A549 (cell line): Measurements from ENCODE around the gene DOCK11. TPM values are rescaled to one million over a fixed set of nuclear protein-coding genes. Genes with fewer than 3 reads are reported as not detected.

Experiments
- ATAC-seq, 2 experiments: fragments of 200-7000 bp in 1 of 2; fragments of >200 bp in 1 of 2; cut with Nextera tagmentation in 1 of 2; cut with Tn5 transposase in 1 of 2; 3 replicates each; pipeline versions ENCODE4 v1.8.0 to v1.9.1; 2018 to 2020; ENCODE audit warnings: mild to moderate bottlenecking in 1 of 2, moderate library complexity in 1 of 2
- CTCF ChIA-PET: fragments of 300-600 bp; sonication (Branson Sonifier 250); formaldehyde crosslinking; extraction: SDS; loops from one replicate; lab custom pipeline; 2021; ENCODE audit warnings: antibody characterized with exemption, inconsistent platforms; lab: Yijun Ruan, JAX
- POLR2A ChIA-PET: fragments of 350-600 bp; formaldehyde crosslinking; extraction: SDS; loops from one replicate; lab custom pipeline; 2021; ENCODE audit warnings: antibody characterized with exemption, inconsistent platforms; lab: Yijun Ruan, JAX
- DNase-seq, 2 experiments: peaks; one replicate each; pipeline versions ENCODE4 v3.0.0 to v3.0.0-alpha.2; 2011 to 2016; ENCODE audit warnings: low read depth in 1 of 2, low spot score in 1 of 2
- FAIRE-seq: peaks from 2 replicates; lab custom pipeline; 2011; peaks lifted over from hg19 to GRCh38; lab: Jason Lieb, UNC
- H3K27ac ChIP-seq, 2 experiments: fragments of >200 bp; sonication (Bioruptor Twin); formaldehyde crosslinking; 3 replicates each; pipeline ENCODE4 v1.5.1; 2016 to 2017
- H3K4me1 ChIP-seq: fragments of >200 bp; sonication (Bioruptor Twin); formaldehyde crosslinking; 3 replicates; pipeline ENCODE4 v1.6.1; 2016
- H3K4me2 ChIP-seq: fragments of >200 bp; sonication (Bioruptor Twin); formaldehyde crosslinking; 3 replicates; pipeline ENCODE4 v1.6.1; 2016
- H3K4me3 ChIP-seq: fragments of >200 bp; sonication (Bioruptor Twin); formaldehyde crosslinking; 3 replicates; pipeline ENCODE4 v1.5.1; 2016
- H3K9me3 ChIP-seq: fragments of >200 bp; sonication (Bioruptor Twin); formaldehyde crosslinking; 3 replicates; pipeline ENCODE4 v1.6.1; 2016
- BHLHE40 ChIP-seq: IDR thresholded peaks from 2 replicates; pipeline ENCODE4 v1.6.1; 2012; ENCODE audit warnings: low read depth, low read length, inconsistent platforms
- CBX2 ChIP-seq: fragments of 200-600 bp; sonication (generic); IDR thresholded peaks from 2 replicates; pipeline ENCODE4 v1.6.1; 2016; ENCODE audit warnings: low read depth, mild to moderate bottlenecking, borderline replicate concordance
- CBX8 ChIP-seq: fragments of 200-600 bp; sonication (generic); IDR thresholded peaks from 2 replicates; pipeline ENCODE4 v1.6.1; 2016
- CEBPB ChIP-seq, 2 experiments: fragments of >200 bp in 1 of 2; sonication (Bioruptor Twin) in 1 of 2; formaldehyde crosslinking in 1 of 2; IDR thresholded peaks; 2 replicates each; pipeline ENCODE4 v1.6.1; 2012 to 2016
- CHD2 ChIP-seq: fragments of 150-350 bp; IDR thresholded peaks from 2 replicates; pipeline ENCODE4 v1.6.1; 2014; ENCODE audit warnings: low read length; ENCODE audit not compliant: partially characterized antibody
- CHD4 ChIP-seq: fragments of 200-600 bp; sonication (generic); IDR thresholded peaks from 2 replicates; pipeline ENCODE4 v1.6.1; 2016; ENCODE audit warnings: antibody characterized with exemption, mild to moderate bottlenecking, borderline replicate concordance
- EHMT2 ChIP-seq: fragments of 200-600 bp; sonication (generic); IDR thresholded peaks from 2 replicates; pipeline ENCODE4 v1.6.1; 2016; ENCODE audit warnings: antibody characterized with exemption, low read depth, mild to moderate bottlenecking, moderate library complexity
- ESRRA ChIP-seq: fragments of 150-350 bp; IDR thresholded peaks from 2 replicates; pipeline ENCODE4 v1.6.1; 2014; ENCODE audit warnings: mild to moderate bottlenecking, low read length, borderline replicate concordance
- FOSB ChIP-seq: fragments of 250-450 bp; sonication (Bioruptor Pico); IDR thresholded peaks from 2 replicates; pipeline ENCODE4 v1.5.0; 2020; ENCODE audit warnings: mild to moderate bottlenecking, moderate library complexity
- FOSL2 ChIP-seq, 2 experiments: fragments of 450-650 bp in 1 of 2; fragments of >200 bp in 1 of 2; sonication (Bioruptor Twin) in 1 of 2; formaldehyde crosslinking; IDR thresholded peaks; 2 replicates each; pipeline versions ENCODE4 v1.5.0 to v1.6.1; 2016 to 2020; ENCODE audit warnings: mild to moderate bottlenecking in 1 of 2, moderate library complexity in 1 of 2
- FOXS1 ChIP-seq: fragments of 250-450 bp; sonication (Bioruptor Pico); IDR thresholded peaks from 2 replicates; pipeline ENCODE4 v1.5.0; 2020; ENCODE audit warnings: mild to moderate bottlenecking, moderate library complexity
- GATA3 ChIP-seq: IDR thresholded peaks from 2 replicates; pipeline ENCODE4 v1.6.1; 2012; ENCODE audit warnings: borderline replicate concordance
- HEYL ChIP-seq: fragments of 250-450 bp; sonication (Bioruptor Pico); IDR thresholded peaks from 2 replicates; pipeline ENCODE4 v1.8.0; 2021; ENCODE audit warnings: mild to moderate bottlenecking, moderate library complexity
- HOXB13 ChIP-seq: fragments of 250-450 bp; sonication (Bioruptor Pico); IDR thresholded peaks from 2 replicates; pipeline ENCODE4 v1.5.0; 2020; ENCODE audit warnings: low read depth, mild to moderate bottlenecking, moderate library complexity
- JUNB ChIP-seq: fragments of >200 bp; sonication (Bioruptor Twin); formaldehyde crosslinking; IDR thresholded peaks from 2 replicates; pipeline ENCODE4 v1.6.1; 2016
- KDM1A ChIP-seq: fragments of 200-600 bp; sonication (generic); IDR thresholded peaks from 2 replicates; pipeline ENCODE4 v1.6.1; 2016; ENCODE audit warnings: low read depth, mild to moderate bottlenecking
- KDM5A ChIP-seq: fragments of 200-600 bp; sonication (generic); IDR thresholded peaks from 2 replicates; pipeline ENCODE4 v1.6.1; 2016; ENCODE audit warnings: antibody characterized with exemption, mild to moderate bottlenecking
- MAFK ChIP-seq: fragments of 450-650 bp; IDR thresholded peaks from 2 replicates; pipeline ENCODE4 v1.6.1; 2014; ENCODE audit not compliant: partially characterized antibody
- MYC ChIP-seq: IDR thresholded peaks from 2 replicates; pipeline ENCODE4 v1.6.1; 2012; ENCODE audit warnings: mild to moderate bottlenecking, inconsistent platforms, low read length, improper control_type of control experiment, borderline replicate concordance
- NPAS2 ChIP-seq: fragments of 250-450 bp; sonication (Bioruptor Pico); IDR thresholded peaks from 2 replicates; pipeline ENCODE4 v1.8.0; 2022; ENCODE audit warnings: mild to moderate bottlenecking, moderate library complexity, borderline replicate concordance
- NR3C1 ChIP-seq: fragments of >200 bp; sonication (Bioruptor Twin); formaldehyde crosslinking; IDR thresholded peaks from 3 replicates; pipeline ENCODE4 v1.6.1; 2017
- PHF8 ChIP-seq: fragments of 200-600 bp; sonication (generic); IDR thresholded peaks from 2 replicates; pipeline ENCODE4 v1.6.1; 2016; ENCODE audit warnings: low read depth, mild to moderate bottlenecking, antibody characterized with exemption, moderate library complexity, borderline replicate concordance
- POLR2A ChIP-seq: IDR thresholded peaks from 2 replicates; pipeline ENCODE4 v1.6.1; 2012; ENCODE audit warnings: mild to moderate bottlenecking, low read length
- POLR2AphosphoS2 ChIP-seq: conservative IDR thresholded peaks from 2 replicates; pipeline ENCODE4 v1.6.1; 2012; ENCODE audit warnings: low read length, improper control_type of control experiment, inconsistent platforms
- RARB ChIP-seq: fragments of 250-450 bp; sonication (Bioruptor Pico); IDR thresholded peaks from 2 replicates; pipeline ENCODE4 v1.8.0; 2021; ENCODE audit warnings: mild to moderate bottlenecking, moderate library complexity
- RFX5 ChIP-seq: fragments of 450-650 bp; IDR thresholded peaks from 2 replicates; pipeline ENCODE4 v1.7.1; 2014; ENCODE audit warnings: antibody characterized with exemption, mild to moderate bottlenecking, moderate library complexity
- RNF2 ChIP-seq: fragments of 200-600 bp; sonication (generic); IDR thresholded peaks from 2 replicates; pipeline ENCODE4 v1.6.1; 2016; ENCODE audit warnings: low read depth, mild to moderate bottlenecking, antibody characterized with exemption, moderate library complexity, borderline replicate concordance
- SMC3 ChIP-seq: fragments of >200 bp; sonication (Bioruptor Twin); formaldehyde crosslinking; IDR thresholded peaks from 3 replicates; pipeline ENCODE4 v1.6.1; 2018; ENCODE audit warnings: inconsistent platforms
- ZFP36 ChIP-seq: fragments of 450-650 bp; IDR thresholded peaks from 2 replicates; pipeline ENCODE4 v1.6.1; 2014; ENCODE audit warnings: borderline replicate concordance; ENCODE audit not compliant: partially characterized antibody
- WGBS: methylation state at CpG from one replicate; pipeline ENCODE4 v1.1.6; 2017; ENCODE audit errors: missing lambda C conversion rate; 5-methylcytosine and 5-hydroxymethylcytosine counted together
- polyA plus RNA-seq, 4 experiments: library from polyadenylated mRNA; depleted of rRNA in 3 of 4; stranded (reverse); fragments of >200 nt; fragmentation: RNase III in 1 of 4; extraction: RNeasy Plus Mini Kit Qiagen cat#74134 plus additional on column Dnase treatment in 1 of 4; gene quantifications; 2 replicates in 3 of 4; 3 replicates in 1 of 4; pipeline ENCODE4 v1.2.3, GENCODE V29; 2011 to 2017
- TF ChIP-seq, protein P1 (sequence below): IDR thresholded peaks from 2 replicates; pipeline ENCODE4 v1.6.1; 2012; ENCODE audit warnings: low read depth, borderline replicate concordance
- TF ChIP-seq, protein P2 (sequence below): fragments of 150-350 bp; IDR thresholded peaks from 2 replicates; pipeline ENCODE4 v1.6.1; 2014; ENCODE audit warnings: low read depth, mild to moderate bottlenecking, low read length
- TF ChIP-seq, protein P3 (sequence below): fragments of 450-650 bp; IDR thresholded peaks from 2 replicates; pipeline ENCODE4 v1.6.1; 2014; ENCODE audit warnings: antibody characterized with exemption

Gene DOCK11
- polyA plus RNA-seq, 2 of the 4 experiments (the other 2 are of a cell fraction), result 5.8 to 9.5 TPM

DNA sequence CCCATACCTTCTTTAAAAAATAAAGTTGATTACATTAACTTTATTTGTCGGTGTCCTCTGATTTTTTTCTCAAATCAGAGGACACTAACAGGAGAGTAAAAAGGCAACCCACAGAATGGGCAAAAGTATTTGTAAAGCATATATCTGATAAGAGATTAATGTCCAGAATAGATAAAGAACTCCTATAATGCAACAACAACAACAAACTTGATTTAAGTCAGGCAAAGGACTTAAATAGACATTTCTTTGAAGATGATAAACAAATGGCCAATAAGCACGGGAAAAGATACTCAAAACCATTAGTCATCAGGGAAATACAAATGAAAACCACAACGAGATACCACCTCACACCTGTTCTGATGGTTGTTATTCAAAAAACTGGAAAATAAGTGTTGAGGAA, 28.7 kb downstream of the DOCK11 start:
- no peak overlapping the region for H3K4me2 ChIP-seq
- no peak overlapping the region for H3K27ac ChIP-seq
- H3K4me3 ChIP-seq, result no peak overlapping the region
- CTCF ChIA-PET, result no interaction called here
- FAIRE-seq (no peak), ATAC-seq (no peak), DNase-seq (no peak)
- H3K4me1 ChIP-seq, result peaks cover 20% of the 10 kb centered on the region
- no peak for TF ChIP-seq BHLHE40
- no peak for TF ChIP-seq POLR2A
- TF ChIP-seq ZFP36, result no peak
- no peak for TF ChIP-seq HOXB13 (CRISPR knock-in tag)
- no peak for TF ChIP-seq CHD4
- TF ChIP-seq MAFK, result no peak
- TF ChIP-seq POLR2AphosphoS2, result no peak
- no peak for TF ChIP-seq SMC3
- no peak for TF ChIP-seq FOSL2 (IDR thresholded peaks at IDR 0.05)
- TF ChIP-seq FOSL2 (CRISPR knock-in tag; IDR thresholded peaks at IDR 0.05), result no peak
- TF ChIP-seq GATA3, result no peak
- 61% methylated on average over 3 of the region's 3 CpGs for WGBS
- POLR2A ChIA-PET, result no interaction called here
- no peaks in the 10 kb centered on the region for H3K9me3 ChIP-seq

DNA sequence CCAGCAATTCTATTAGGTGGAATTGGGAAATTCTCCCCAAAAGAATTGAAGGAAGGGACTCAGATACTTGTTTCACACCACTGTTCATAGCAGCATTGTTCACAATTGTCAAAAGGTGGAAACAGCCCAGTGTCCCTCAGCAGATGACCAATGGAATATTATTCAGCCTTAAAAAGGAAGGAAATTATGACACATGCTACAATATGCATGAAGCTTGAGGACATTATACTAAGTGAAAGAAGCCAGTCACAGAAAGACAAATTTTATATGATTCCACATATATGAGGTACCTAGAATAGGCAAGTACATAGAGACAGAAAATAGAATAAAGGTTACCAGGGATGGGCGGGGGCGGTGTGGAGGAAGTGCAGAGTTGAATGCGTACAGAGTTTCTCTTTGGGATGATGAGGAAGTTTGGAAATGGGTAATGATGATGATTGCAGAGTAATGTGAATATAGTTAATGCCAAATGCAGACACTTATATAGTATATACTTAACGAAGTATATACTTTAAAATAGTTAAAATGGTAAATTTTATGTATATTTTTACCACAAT, 29.6 kb downstream of the DOCK11 start:
- Histone ChIP-seq H3K4me3 (no peak overlapping the region), H3K4me2 (no peak overlapping the region), H3K9me3 (no peaks in the 10 kb centered on the region), H3K27ac (no peak overlapping the region), H3K4me1 (peaks cover 11% of the 10 kb centered on the region)
- 83% methylated on average over 4 of the region's 4 CpGs for WGBS
- TF ChIP-seq CHD4 (no peak), FOSB (CRISPR knock-in tag) (no peak), FOXS1 (no peak), PHF8 (no peak), KDM1A (no peak), HEYL (CRISPR knock-in tag) (no peak), NR3C1 (no peak), POLR2AphosphoS2 (no peak), CHD2 (no peak), GATA3 (no peak), CBX8 (no peak), EHMT2 (no peak), RARB (no peak)
- TF ChIP-seq, protein P1, sequence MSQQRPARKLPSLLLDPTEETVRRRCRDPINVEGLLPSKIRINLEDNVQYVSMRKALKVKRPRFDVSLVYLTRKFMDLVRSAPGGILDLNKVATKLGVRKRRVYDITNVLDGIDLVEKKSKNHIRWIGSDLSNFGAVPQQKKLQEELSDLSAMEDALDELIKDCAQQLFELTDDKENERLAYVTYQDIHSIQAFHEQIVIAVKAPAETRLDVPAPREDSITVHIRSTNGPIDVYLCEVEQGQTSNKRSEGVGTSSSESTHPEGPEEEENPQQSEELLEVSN, result no peak
- TF ChIP-seq, protein P2, sequence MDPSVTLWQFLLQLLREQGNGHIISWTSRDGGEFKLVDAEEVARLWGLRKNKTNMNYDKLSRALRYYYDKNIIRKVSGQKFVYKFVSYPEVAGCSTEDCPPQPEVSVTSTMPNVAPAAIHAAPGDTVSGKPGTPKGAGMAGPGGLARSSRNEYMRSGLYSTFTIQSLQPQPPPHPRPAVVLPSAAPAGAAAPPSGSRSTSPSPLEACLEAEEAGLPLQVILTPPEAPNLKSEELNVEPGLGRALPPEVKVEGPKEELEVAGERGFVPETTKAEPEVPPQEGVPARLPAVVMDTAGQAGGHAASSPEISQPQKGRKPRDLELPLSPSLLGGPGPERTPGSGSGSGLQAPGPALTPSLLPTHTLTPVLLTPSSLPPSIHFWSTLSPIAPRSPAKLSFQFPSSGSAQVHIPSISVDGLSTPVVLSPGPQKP, result no peak
- ATAC-seq, result no peak
- no peak for FAIRE-seq
- POLR2A ChIA-PET, result no interaction called here
- CTCF ChIA-PET, result interaction anchor here (0.6 kb wide), 1 partner anchor 81 kb away, joined by 5 read pairs; no protein-coding TSS in a partner anchor
- no peak for DNase-seq

DNA sequence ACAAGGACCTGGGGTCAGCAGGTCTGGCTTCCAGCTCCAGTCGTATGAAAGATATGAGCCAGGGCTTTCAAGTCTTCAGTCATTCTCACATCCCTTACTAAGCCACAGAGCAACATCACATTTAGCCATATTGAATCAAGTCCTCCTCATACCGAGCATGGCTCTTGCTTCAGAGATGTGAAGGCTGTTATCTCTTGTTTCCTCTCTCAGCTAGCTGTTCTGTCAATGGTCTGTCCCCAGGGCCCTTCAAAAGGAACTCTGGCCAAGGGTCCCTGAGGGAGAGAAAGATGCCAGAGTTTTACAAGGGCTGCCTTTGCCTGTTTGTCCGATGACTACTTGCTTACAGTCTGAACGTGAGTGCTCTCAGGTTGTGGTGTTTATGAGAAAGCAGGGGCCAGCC, 30.5 kb downstream of the DOCK11 start:
- FAIRE-seq, result no peak

More for the DNA sequence above, 30.5 kb downstream of the DOCK11 start:
- no peak for DNase-seq
- CTCF ChIA-PET, result interaction anchor here (0.6 kb wide), 1 partner anchor 80 kb away, joined by 5 read pairs; no protein-coding TSS in a partner anchor
- TF ChIP-seq CEBPB (IDR thresholded peaks at IDR 0.05), result no peak
- TF ChIP-seq, protein P3, sequence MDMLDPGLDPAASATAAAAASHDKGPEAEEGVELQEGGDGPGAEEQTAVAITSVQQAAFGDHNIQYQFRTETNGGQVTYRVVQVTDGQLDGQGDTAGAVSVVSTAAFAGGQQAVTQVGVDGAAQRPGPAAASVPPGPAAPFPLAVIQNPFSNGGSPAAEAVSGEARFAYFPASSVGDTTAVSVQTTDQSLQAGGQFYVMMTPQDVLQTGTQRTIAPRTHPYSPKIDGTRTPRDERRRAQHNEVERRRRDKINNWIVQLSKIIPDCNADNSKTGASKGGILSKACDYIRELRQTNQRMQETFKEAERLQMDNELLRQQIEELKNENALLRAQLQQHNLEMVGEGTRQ, result no peak
- no peak for TF ChIP-seq RNF2
- no peak for TF ChIP-seq SMC3
- TF ChIP-seq NPAS2, result no peak
- TF ChIP-seq CHD4, result no peak
- TF ChIP-seq RFX5, result no peak
- no peak for TF ChIP-seq GATA3
- TF ChIP-seq MYC, result no peak
- TF ChIP-seq KDM5A, result no peak
- no peak for TF ChIP-seq MAFK
- TF ChIP-seq CBX2, result no peak
- TF ChIP-seq CBX8, result no peak
- no peak for TF ChIP-seq JUNB
- no peak for TF ChIP-seq ESRRA
- H3K27ac ChIP-seq, result no peak overlapping the region
- H3K4me3 ChIP-seq, result no peak overlapping the region
- no peak overlapping the region for H3K4me2 ChIP-seq
- WGBS, result 67% methylated on average over 1 of the region's 4 CpGs
- H3K9me3 ChIP-seq, result no peaks in the 10 kb centered on the region
- POLR2A ChIA-PET, result no interaction called here
- no peak for ATAC-seq
- peaks cover 2% of the 10 kb centered on the region; the same call in 1 of the 3 replicates for H3K4me1 ChIP-seq
